LoVo (cell line): Measurements from ENCODE around the gene GAB1.

Experiments used
- DNase-seq: peaks from one replicate; pipeline ENCODE4 v3.0.0-alpha.2; 2016; ENCODE audit warnings: low spot score

The GAB1 gene

GRCh38 chr4:143358923-143359643 is 22.4 kb downstream of the GAB1 start:
- peak; percentile 74 for DNase-seq

GRCh38 chr4:143359644-143360193 is 23.0 kb downstream of the GAB1 start:
- DNase-seq, result no peak

- no peak for DNase-seq
These were observed 24.4 kb downstream of the GAB1 start for GRCh38 chr4:143360838-143361625.

GRCh38 chr4:143362349-143363046 is 25.8 kb downstream of the GAB1 start:
- DNase-seq, result no peak

GRCh38 chr4:143363332-143363731 is 26.7 kb downstream of the GAB1 start:
- no peak for DNase-seq

- DNase-seq, result no peak
These were observed 27.4 kb downstream of the GAB1 start for GRCh38 chr4:143364063-143364462.

- no peak for DNase-seq
These were observed 31.2 kb downstream of the GAB1 start for GRCh38 chr4:143367863-143368262.

- DNase-seq, result no peak
These were observed 32.9 kb downstream of the GAB1 start for GRCh38 chr4:143369552-143369951.

GRCh38 chr4:143372093-143372915 is 35.6 kb downstream of the GAB1 start:
- no peak for DNase-seq

- no peak for DNase-seq
These were observed 37.6 kb downstream of the GAB1 start for GRCh38 chr4:143374255-143374654.

- DNase-seq, result no peak
These were observed 38.1 kb downstream of the GAB1 start for GRCh38 chr4:143374771-143375170.

- peak; percentile 8 for DNase-seq
These were observed 38.8 kb downstream of the GAB1 start for GRCh38 chr4:143375326-143376073.

- DNase-seq, result no peak
These were observed 41.0 kb downstream of the GAB1 start for GRCh38 chr4:143377611-143378099.

GRCh38 chr4:143380629-143381028 is 44.0 kb downstream of the GAB1 start:
- no peak for DNase-seq

- DNase-seq, result no peak
These were observed 44.8 kb downstream of the GAB1 start for GRCh38 chr4:143381189-143382118.

GRCh38 chr4:143382596-143382995 is 45.9 kb downstream of the GAB1 start:
- DNase-seq, result no peak

GRCh38 chr4:143383005-143383574 is 46.4 kb downstream of the GAB1 start:
- DNase-seq, result no peak

GRCh38 chr4:143384381-143384994 is 47.8 kb downstream of the GAB1 start:
- DNase-seq, result no peak

- peak; percentile 38 for DNase-seq
These were observed 50.1 kb downstream of the GAB1 start for GRCh38 chr4:143386812-143387211.
